ENCODE results near the gene CDH23.
A peak's percentile ranks its signal among the peaks of the same experiment; 100 is the strongest.

CDH23 gene

GRCh38 chr10:71646592-71647292 is 250.0 kb downstream of the CDH23 start:
- DNase-seq, result no peak

- DNase-seq, result no peak
Observed at GRCh38 chr10:71647526-71648253, 251.0 kb downstream of the CDH23 start.

DNA sequence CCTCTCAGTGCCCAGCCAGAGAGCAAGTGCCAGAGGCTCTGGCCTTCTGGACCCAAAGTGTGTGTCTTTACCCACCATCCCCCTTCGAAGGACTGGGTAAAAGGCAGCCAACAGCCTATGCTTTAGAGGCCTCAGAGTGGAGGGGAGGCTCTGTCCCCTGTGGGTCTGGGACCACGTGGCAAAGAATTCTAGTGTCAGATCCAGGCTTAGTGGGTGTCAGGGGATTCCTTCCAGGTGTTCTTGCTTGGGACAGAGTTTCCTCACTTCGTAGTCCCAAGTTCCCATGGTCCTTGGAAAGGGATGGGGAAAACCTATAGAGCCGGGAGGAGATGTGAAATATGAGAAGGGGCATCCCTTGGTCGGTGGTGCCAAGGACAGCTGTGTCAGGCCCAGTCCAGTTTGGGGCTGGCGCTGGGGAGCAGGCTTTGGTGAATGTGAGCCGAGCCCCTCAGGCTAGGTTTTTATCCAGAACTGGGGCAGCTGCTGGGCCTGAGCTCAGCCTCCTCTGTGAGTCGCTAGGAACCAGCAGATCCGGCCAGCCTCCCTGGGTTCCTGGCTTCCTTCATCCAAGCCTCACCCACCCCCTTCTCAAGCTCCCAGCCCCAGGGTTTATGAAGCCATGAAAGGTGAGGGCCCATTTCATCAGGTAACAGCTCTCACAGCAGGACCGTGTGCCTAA is 251.7 kb downstream of the CDH23 start:
- no peak for DNase-seq

GRCh38 chr10:71648933-71649320 is 252.2 kb downstream of the CDH23 start:
- no peak for DNase-seq

DNA sequence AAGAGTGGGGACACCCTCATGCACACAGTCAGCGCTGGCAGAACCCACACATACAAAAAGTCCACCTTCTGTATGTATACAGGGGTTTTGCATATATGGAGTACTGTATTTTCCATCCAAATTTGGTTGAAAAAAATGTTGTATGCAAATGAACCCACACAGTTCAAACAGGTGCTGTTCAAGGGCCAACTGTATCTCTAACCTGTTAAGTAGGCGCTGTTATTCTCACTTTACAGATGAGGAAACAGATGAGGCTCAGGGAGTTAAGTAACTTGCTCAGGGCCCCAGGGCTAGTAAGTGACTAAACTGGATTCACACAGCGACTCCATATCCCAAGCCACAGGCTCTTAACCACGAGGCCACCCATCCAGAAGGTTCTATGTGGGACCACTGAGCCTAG is 252.9 kb downstream of the CDH23 start:
- no peak for DNase-seq

DNA sequence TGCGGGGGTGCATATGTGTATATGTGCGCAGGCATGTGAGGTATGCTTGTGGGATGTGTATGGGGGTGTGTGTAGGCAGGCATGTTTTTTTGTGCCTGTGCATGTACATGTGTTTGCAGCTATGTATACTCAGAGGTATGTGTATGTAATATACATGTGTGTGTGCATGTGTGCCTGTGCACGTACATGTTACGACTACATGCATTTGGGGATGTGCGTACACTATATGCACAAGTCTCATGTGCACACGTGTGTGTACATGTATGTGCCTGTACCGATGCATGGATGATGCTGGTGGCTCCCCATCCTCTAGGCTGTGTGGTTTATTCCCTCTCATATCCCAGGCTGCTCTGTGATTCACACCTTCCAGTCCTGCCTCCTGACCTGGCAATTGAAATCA is 253.7 kb downstream of the CDH23 start:
- DNase-seq, result no peak

DNA sequence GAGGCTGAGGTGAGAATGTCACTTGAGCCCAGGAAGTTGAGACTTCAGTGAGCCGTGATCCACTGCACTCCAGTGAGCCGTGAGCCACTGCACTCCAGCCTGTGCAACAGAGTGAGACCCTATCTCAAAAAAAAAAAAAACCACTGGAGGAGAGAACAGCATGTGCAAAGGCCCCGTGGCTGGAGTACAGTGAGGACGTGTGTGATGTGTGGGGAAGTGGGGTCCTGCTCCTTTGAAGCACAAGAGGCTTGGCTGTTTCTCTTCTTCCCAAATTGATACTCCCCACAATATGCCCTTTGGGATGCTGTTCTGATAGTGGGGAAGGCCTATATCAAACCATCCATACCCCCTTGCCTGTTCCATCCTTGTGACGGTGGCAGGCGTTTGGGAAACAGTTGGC is 254.7 kb downstream of the CDH23 start:
- no peak for DNase-seq

- no peak for DNase-seq
Observed at GRCh38 chr10:71651928-71652327, 255.2 kb downstream of the CDH23 start.

DNA sequence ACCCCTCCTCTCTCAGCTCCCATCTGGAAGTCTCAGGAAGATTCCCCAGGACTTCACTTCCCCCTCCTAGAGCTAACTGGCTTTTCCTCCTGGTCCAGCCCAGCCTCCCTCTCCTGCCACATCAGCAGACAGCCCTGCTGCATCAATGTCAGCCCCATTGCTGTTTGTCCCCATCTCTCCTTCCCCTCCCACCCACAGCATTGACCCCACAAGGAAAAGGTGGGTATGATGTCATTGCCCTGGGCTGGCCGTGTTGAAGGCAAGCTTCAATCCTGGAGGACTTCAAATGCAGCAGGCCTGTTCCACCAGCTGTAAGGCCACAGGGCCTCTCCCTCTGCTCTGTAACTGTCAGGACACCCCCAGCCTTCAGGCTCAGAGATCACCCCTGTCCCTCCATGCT is 256.3 kb downstream of the CDH23 start:
- no peak for DNase-seq

DNA sequence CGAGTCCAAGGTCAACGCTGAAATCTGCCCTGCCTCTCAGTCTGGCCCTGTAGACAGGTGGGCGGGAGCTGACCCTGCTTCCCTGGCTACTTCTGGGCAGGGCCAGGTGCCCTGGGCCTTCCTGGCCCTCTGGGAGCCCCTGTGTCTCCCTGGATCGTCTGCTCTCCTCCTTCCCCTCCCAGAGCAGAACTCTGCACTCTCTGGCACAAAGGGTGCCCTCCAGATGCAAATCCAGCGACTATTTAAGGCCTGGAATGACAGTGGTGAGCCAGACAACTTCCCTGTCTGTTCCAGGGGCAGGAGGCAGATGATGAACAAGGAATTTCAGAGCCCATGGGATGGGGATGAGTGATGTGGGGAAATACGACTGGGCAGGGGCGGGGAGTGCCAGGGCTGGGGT is 259.5 kb downstream of the CDH23 start:
- no peak for DNase-seq

DNA sequence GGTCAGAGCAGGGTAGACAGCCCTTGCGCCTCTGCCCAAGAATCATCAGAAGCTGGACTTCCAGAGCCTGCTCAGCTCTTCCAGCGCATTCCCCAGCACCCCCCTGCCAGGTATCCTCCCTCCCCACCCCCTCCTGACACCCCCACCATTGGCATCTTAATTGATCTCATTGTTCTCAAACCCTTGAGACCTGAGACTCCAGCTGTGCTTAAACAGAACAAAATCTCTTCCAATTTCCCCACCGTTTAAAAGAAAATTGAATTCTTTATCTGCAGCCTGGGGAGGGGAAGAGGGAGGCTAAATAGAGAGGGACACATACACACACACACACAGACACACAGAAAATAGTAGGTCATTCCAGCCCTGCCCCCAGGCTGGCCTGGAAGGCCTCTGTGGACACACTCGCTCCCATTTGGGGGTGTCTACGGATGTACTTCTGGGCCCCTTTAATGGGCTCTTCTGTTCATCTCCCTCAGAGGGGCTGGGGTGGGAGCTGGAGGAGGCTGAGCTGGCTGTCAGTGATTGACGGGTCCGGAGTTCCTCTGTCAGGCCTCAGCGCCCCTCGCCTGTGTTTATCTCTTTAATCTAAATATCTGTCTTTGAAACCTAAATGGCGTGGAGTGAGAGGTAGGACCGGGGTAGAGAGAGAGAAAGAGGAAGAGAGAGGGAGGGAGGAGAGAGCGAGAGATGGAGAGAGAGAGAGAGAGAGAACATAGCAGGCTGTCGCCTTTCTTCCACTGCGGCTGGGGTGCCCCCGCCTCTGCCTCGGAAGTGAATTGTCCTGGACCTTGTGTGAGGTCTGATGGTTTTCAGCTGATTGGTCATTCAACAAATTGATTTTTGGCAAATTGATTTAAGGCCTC is 261.1 kb downstream of the CDH23 start:
- DNase-seq, result no peak

DNA sequence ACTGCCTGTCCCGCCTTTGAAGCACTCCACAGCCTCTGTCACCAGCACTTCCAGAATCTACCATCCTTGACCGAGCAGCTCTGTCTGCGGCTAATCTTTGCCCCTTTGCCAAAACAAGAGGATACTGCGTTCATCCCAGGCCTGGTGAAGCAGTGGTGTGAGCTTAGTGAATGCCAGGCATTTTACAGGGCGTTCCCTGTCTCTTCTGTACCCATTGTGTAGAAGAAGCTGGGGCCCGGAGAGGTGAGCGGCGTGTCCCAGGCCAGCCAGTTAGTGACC is 261.7 kb downstream of the CDH23 start:
- no peak for DNase-seq

DNA sequence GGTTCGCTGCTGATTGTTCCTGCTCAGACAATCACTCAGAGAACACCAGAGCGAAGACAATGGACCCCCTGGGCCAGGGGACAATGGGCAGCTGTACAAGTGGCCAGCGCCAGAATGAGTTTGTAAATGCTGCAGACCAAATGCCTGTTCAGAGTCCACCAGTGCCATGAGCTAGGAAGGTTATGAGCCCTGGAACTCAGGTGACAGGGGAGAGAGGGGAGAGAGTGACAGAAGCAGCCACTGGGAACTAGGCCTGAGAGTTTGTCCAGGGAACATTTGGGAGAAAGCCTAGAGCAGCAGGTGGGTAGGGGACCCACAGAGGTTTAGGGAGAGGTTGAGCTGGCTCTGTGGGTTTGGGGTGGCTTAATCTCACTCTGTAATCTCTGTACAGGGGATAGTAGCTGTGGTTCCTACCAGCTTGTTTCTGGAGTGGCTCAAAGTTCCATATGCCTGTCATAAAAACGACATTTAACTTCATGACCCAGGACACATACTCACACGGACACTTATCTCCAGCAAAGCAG is 262.5 kb downstream of the CDH23 start:
- DNase-seq, result peak in 1 of 2 donors; percentile 21

GRCh38 chr10:71659737-71660136 is 263.0 kb downstream of the CDH23 start:
- no peak for DNase-seq

GRCh38 chr10:71660313-71660712 is 263.6 kb downstream of the CDH23 start:
- DNase-seq, result no peak

DNA sequence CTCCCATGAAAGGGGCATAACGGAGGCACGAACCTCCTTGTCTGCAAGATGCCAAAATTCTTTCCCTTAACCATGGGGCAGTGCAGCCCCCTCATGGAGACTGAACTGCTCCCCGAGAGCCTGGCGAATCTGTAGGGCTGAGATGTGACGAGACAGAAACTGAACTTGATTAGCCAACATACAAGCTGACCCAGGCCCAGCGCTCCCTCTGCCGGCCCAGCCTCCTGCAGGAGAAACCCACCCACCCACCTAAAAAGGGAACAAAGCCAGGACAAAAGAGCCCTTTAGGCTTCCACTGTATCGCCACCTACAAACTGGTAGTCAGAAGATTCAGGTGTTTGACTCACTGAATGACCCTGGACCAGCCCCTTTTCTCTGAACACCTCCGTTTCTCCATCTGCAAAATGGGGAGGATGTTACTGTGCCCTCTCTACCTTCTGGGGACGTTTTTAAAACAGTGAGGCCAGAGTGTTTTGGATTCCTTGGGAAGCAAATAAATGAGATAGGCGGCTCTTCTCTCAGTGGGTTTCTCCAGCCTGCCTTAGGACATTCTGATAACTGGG is 264.4 kb downstream of the CDH23 start:
- no peak for DNase-seq

DNA sequence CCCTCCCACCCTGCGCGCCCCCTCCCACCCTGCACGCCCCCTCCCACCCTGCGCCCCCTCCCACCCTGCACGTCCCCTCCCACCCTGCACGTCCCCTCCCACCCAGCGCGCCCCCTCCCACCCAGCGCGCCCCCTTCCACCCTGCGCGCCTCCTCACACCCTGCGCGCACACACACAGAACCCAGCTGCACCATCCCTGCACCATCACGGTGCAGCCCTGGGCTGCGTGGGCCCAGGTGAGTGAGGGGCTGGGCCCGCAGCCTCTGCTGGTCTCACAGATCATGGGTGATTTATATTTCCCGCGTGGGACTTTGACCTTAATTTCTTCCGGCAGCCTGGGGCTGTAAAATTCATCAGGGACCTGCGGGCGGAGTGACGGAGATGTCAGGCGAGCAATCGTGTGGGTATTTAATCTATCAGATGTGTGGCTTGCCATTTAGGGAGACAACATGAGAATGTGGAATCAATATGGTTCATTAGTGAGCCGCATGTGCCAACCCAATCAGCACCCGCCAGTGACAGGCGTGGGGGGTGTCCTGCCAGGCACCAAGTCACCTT is 265.1 kb downstream of the CDH23 start:
- no peak for DNase-seq

- no peak for DNase-seq
Observed at GRCh38 chr10:71663311-71663710, 266.6 kb downstream of the CDH23 start.

DNA sequence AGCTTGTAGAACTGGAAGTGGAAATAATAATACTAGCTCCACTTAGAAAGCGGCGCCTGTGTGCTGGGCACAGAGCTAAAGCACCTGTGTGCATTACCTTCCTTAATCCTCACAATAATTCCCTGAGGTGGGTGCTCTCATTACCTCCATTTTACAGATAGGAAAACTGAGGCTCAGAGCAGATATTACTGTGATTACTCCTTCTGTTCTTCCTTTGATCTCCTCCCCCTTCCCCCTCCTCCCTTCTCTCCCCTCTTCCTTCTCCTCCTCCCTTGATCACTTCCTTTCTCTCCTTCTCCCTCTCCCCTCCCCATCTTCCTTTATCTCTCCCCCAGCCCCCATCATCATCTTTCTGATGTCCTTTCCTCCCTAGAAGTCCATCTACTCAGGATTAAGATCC is 267.9 kb downstream of the CDH23 start:
- no peak for DNase-seq

DNA sequence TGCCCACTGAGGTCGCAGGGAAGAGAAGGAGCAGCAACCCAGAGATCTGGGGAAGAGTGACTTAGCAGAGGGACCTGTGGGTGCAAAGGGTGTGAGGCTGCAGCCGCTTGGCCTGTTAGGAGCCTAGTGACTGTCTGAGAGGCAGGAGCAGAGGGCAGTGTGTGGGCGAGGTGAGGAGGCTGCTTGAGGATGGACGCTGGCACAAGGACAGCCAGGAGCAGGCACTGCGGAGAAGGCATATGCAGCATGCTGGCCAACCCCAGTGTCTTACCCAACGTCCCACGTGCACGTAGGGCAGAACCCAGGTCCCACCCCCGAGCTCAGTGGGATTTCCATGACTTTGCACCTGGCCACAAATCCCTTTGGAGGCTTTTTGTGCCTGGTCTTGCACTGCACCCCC is 268.7 kb downstream of the CDH23 start:
- no peak for DNase-seq

- peak in 1 of 2 donors; percentile 28 for DNase-seq
Observed at GRCh38 chr10:71666639-71667386, 270.1 kb downstream of the CDH23 start.

DNA sequence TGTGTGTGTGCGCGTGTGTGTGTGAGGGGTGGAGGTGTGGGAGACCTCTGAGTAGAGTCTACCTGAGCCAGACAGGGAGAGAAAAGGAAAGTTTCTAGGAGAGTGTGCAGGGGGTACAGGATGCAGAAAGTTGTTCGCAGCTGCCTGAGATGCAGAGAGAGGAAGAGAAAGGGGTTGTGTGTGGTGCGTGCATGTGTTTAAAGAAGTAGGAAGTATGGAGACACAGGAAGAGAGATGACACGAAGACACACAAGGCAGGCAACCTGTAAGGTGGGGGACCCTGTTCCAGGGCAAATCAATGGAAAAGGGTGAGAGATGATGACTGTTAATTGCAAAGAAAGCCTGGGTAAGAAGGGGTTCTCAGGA is 270.6 kb downstream of the CDH23 start:
- DNase-seq, result peak in 1 of 2 donors; percentile 64

All from bone marrow (tissue), 2 donors.